COLO829 (cell line): ENCODE results near the gene IRAK4.
"Not testable (repeated sequence)": the region's sequence is repeated elsewhere in the genome, so short reads cannot be mapped to it uniquely, and the experiment has no call there.

Experiments used
- DNase-seq: peaks from one replicate; pipeline ENCODE4 v3.0.0; 2012; ENCODE audit warnings: low spot score

IRAK4 gene

DNA sequence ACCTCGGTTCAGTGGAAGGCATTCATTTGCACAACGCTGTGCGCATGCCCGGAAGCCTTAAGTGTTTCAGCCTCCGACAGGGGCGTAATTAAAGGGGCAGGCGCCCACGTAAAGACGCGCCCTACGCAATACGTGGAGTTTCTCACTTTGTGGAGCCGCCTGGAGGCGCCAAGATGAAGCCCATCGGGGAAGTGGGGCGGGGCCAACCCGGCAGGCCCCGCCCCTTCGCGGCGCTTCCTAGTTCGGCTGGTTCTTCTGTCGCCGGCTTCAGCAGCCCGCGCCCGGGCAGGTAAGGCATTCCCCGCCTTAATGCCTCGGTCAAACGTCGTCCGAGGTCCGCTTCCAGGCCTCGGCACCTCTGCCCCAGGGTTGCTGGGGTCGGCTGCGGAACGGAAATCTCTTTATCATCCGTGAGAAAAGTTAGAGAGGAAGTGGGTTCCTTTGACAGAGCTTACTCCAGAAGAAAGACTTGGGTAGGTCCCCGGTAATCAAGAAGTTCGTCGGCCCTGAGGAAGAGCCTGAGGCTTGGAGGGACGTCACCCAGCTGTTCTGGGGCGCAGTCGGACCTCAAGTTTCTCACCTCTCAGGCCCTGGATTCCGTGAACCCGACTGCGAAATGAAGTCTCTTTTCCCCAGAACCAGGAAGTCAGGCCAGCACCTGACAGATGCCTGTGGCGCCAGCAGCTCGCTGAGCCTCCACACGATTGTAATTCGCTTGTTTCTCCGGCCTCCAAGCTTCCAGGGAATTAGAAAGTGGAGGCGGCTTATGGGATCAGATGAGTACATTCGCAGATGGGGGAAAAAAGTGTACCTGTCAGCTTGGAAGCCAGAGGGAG lies at the start of gene IRAK4, which contains the start of gene PUS7L:
TSS of gene IRAK4 (plus strand) at position 224 of the 836 bp plus-strand sequence. CDS start 9,161 bp downstream, outside the sequence.
TSS of gene PUS7L (minus strand) at position 63 of the 836 bp plus-strand sequence. CDS start 3,545 bp downstream, outside the sequence.
- DNase-seq = peak; percentile 98

DNA sequence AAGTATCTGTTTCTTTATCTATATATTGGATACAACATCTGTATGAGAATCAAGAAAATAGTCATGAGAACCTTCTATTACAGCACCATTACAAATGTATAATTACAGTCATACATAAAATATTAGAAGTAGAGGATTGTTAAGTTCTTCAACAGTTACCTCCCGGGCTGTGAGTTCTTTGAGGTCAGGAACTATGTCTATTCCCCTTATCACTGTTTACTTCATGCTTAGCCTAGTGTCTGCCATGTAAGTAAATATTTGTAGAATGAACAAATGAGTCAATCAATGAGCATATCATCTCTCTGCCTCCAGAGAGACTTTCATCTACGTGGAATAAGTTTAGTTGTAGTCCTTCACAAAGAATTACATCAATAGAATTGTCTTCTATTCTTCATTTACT lies 47.4 kb upstream of the IRAK4 start:
- DNase-seq = no peak

GRCh38 chr12:43722621-43723020 lies 36.1 kb upstream of the IRAK4 start:
- DNase-seq = no peak

DNA sequence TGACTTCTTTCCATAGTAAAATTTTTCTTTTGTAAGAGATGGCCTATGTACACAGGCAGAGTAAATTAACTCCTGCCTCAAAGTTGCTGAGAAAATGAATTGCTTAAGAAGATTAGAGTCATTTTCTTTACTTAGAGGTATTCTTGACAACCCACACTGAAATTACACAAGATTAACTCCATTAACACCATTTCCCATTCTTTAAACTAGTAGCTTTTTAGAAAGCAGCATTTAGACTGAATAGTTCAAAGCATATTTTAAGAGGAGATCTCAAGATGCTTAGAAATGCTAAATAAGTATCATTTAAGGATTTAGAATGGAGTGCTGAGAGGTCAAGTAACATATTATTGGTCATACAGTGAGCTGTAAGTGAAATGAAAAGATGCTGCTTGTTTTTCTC lies 35.6 kb upstream of the IRAK4 start:
- no peak for DNase-seq

- DNase-seq = no peak
These were observed 30.6 kb upstream of the IRAK4 start for GRCh38 chr12:43728117-43728516.

DNA sequence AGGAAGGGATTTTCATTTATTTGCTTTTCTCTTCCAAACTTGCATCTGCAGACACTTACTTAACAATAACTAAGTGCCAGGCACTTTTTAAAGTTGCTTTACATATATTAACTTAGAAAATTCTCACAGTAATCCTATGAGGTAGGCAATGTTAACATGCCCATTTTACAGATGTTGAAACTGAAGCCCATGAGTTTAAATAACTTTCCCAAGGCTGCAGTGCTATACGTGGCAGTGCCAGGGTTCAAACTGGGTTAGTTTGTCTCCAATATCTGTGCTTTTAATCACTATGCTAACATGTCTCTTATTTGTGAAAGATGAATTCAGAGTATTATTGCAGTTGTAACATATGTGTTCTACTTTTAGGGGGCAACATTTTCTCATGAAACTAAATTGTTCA lies 30.1 kb upstream of the IRAK4 start:
- no peak for DNase-seq

DNA sequence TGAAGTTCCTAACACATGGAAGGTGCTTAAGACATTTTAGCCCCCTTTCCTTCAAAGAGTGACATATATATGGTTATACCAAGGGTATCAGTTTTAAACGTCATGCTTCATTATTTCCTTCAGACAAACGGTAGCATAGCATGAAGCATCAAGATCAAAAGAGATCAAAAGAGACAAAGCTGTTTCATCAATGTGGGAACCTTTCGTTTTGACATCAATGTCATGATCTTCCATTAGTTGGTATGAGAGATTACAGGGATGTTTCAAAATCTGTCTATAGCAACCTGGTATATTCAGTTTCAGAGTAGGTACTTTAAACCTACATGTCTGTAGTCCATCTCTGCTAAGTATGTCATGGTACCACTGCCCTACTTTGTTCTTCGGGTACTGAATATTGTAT lies 28.5 kb upstream of the IRAK4 start:
- DNase-seq = no peak

GRCh38 chr12:43733687-43734086 lies 25.1 kb upstream of the IRAK4 start:
- DNase-seq = no peak

DNA sequence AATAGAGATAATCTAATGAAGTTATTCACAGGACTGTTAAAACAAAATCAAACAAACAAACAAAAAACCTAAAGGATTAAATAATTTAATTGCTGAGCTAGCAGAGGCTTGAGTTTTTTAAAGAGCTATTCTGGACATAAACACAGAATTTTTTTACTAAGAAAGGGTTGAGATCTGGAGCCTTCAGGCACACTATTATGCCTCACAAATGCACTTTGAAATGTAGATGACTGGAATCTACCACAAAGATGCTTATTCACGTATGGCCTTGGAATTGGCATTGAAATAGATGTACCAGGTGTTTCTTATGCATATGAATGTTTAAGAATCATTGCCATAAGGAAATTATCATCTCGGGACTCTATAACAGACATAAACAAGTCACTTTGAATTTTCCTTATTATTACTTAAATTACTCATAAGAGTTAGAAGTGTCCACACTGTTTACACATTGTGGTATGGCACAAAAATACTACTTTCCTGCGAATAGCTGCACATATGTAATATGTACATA lies 21.8 kb upstream of the IRAK4 start:
- no peak for DNase-seq

GRCh38 chr12:43737646-43738045 lies 21.1 kb upstream of the IRAK4 start:
- no peak for DNase-seq

- no peak for DNase-seq
These were observed 18.1 kb upstream of the IRAK4 start for GRCh38 chr12:43740511-43741100.

GRCh38 chr12:43742106-43742505 lies 16.6 kb upstream of the IRAK4 start:
- no peak for DNase-seq

GRCh38 chr12:43744826-43745225 lies 13.9 kb upstream of the IRAK4 start:
- DNase-seq = no peak

DNA sequence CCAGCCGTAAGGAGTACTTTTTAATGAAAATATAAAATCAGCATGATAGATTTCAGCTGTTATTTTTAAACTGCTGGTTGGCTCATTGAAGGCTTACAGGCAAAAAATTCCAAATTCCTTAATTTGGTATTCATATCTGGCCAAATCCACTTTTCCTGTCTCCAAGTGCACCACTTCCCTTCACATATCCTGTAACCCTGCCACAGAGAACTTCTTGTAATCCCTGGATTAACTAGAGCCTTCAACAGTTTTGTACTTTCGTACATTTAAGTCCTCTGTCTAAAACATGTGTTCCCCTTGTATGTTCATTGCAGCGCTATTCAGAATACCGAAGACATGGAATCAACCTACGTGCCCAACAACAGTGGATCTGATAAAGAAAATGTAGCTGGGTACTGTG lies 9.7 kb upstream of the IRAK4 start:
- no peak for DNase-seq

GRCh38 chr12:43750814-43751213 lies 7.9 kb upstream of the IRAK4 start:
- DNase-seq = no peak

DNA sequence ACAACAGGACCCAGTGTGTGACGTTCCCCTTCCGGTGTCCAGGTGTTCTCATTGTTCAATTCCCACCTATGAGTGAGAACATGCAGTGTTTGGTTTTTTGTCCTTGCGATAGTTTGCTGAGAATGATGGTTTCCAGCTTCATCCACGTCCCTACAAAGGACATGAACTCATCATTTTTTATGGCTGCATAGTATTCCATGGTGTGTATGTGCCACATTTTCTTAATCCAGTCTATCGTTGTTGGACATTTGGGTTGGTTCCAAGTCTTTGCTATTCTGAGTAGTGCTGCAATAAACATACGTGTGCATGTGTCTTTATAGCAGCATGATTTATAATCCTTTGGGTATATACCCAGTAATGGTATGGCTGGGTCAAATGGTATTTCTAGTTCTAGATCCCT lies 7.4 kb upstream of the IRAK4 start:
- DNase-seq = not testable (repeated sequence)

GRCh38 chr12:43754015-43754414 lies 4.7 kb upstream of the IRAK4 start:
- no peak for DNase-seq

DNA sequence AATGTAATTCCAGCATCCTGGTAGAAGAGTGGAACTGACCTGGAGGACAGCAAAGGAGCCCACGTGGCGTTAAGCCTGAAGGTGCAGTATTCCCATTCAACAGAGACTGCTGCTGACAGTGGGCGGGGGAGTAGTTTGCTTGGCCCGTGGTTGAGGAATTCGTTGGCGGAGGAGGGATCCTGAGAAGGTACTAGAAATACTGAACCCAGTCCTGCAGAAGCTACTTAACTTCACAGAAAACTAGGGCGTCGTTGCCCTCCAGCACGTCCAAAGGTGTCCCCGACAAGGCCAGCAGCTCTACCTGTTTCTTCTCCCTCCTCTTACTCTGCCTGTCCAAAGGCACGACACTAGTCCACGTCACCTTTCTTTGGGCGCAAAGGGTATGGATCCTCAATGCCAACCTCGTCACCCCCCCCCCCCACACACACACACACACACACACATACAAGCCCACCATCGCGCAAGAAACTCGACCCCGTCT lies 464 bp upstream of the IRAK4 start:
- peak; percentile 38 for DNase-seq

DNA sequence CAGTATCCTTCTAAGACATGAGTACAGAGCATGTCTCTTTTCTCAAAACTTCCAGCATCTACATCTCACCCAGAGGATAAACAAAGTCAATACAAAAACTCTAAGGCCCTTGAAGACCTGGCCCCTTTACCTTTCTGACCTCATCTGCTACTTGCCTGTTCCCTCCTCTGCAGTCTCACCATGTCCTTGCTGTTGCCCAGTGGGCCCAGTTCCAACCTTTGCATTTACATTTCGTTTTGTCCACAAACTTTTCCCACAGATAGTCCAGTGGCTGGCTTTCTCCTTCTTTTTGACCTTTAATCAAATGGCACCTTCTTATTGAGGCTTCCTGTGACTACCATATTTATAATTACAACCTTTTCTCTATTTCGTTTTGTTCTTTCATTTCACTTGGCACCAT lies 1.6 kb downstream of the IRAK4 start:
- no peak for DNase-seq

DNA sequence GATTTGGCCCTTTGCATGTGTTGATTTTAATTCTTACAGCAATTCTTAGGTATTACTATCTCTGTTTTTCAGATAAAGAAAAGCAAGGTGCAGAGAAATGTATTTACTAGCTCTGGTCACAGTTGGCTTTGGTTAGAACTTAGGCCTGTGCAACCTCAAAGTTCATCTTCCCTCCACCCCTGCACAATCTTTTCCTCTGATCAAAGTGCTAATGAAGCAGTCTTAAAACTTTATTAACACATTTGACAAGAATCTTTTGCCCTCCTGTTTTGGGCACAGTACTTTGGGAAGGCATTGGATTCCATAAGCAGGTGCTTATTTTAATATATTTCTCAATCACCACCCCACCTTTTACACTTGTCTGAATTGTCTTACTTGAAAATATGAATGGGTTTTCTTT lies 2.7 kb downstream of the IRAK4 start:
- no peak for DNase-seq

DNA sequence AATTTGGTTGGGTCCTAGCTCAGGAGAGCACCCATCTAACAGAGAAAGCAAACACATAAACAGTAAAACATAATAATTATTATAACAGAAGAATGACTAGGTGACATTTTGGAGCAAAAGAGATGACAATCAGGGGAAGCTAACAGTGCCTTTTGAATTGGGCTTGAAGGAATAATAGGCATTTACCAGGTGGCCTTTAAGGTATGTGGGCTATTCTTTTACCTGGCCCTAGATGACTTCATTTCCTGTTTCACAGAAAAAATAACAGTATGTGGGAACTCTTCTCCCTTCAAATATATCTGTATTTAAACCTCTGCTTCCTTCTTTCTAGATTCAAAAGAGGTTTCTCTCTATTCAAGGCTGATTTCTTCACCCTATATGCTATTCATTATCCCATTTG lies 3.8 kb downstream of the IRAK4 start:
- no peak for DNase-seq

- DNase-seq = no peak
These were observed 5.0 kb downstream of the IRAK4 start for GRCh38 chr12:43763769-43764168.

DNA sequence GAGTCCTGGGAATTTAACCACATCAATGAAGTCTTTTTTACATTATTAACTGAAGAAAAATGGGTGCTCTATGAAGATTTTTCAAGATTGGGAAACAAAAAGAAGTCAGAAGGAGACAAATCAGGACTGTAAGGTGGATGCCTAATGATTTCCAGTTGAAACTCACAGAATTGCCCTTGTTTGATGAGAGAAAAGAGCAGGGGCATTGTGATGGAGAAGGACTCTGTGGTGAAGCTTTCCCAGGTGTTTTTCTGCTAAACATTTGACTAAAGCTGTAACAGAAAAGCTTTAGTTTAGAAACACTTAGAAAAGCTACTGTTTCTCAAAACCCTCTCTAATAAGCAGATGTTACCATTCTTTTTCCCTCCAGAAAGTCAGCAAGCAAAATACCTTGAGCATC lies 5.8 kb downstream of the IRAK4 start:
- no peak for DNase-seq
